Testis (tissue), 2 donors: ENCODE results near the gene AGAP1.

Experiments used
- POLR2A ChIP-seq: fragments of 450-650 bp; IDR thresholded peaks from one replicate; pipeline ENCODE4 v1.6.1; 2017; ENCODE audit warnings: antibody characterized with exemption, mild to moderate bottlenecking, moderate library complexity
- TF ChIP-seq, protein P1 (sequence below), 3 experiments: fragments of 450-650 bp in 2 of 3; fragments of 200-600 bp in 1 of 3; sonication (generic) in 1 of 3; IDR thresholded peaks; one replicate each; pipeline ENCODE4 v1.5.1; 2016 to 2019; ENCODE audit warnings: antibody characterized with exemption in 3 of 3, mild to moderate bottlenecking in 2 of 3, moderate library complexity in 1 of 3

DNA sequence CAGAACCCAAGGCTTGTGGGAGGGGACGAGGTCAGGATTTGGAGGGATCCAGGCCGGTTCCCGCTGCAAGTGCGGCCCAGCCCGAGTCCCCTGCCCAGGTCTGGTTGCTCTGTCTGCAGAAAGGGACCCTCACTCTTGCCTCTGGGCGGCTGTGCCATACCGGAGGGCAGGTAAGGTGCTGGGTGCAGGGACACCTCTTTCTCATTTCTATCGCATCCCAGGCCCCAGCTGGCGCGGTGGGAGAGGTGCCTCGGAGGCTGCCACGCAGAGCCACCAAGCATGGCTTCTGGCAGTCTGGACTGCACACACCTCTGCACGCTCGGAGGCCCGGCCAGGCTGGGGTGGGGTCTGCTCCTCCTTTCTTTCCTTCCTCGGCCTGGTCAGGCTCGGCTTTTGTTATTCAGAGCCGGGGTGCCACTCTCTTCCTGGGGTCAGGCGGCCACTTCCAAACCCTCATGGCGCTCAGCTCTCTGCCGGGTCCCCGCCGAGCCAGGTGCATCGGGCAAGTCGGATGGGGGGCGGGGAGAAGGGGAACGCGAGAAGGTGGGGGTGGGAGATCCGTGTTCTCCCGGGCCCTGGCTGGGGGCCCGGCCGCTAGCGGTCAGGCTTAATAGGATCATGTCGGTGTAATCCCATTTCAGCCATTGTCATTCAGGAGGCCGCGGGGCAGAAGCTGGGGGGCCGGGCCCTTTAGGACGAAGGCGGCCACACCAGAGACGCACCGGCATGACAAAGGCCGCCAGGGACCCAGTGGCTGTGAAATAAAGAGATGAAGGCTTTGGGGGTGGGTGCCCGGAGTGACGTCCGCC lies 665.3 kb downstream of the AGAP1 start:
- TF ChIP-seq, protein P1, sequence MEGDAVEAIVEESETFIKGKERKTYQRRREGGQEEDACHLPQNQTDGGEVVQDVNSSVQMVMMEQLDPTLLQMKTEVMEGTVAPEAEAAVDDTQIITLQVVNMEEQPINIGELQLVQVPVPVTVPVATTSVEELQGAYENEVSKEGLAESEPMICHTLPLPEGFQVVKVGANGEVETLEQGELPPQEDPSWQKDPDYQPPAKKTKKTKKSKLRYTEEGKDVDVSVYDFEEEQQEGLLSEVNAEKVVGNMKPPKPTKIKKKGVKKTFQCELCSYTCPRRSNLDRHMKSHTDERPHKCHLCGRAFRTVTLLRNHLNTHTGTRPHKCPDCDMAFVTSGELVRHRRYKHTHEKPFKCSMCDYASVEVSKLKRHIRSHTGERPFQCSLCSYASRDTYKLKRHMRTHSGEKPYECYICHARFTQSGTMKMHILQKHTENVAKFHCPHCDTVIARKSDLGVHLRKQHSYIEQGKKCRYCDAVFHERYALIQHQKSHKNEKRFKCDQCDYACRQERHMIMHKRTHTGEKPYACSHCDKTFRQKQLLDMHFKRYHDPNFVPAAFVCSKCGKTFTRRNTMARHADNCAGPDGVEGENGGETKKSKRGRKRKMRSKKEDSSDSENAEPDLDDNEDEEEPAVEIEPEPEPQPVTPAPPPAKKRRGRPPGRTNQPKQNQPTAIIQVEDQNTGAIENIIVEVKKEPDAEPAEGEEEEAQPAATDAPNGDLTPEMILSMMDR (IDR thresholded peaks at IDR 0.05) = no peak
- no peak for TF ChIP-seq POLR2A
